Body of pancreas (tissue), 4 donors: ENCODE measurements around the gene JPH3.

Experiments
- POLR2A ChIP-seq, 3 donors: fragments of 450-650 bp; IDR thresholded peaks; one replicate each; pipeline ENCODE4 v1.6.1; 2016; ENCODE audit warnings: antibody characterized with exemption in 3 of 3, mild to moderate bottlenecking in 2 of 3
- TF ChIP-seq, protein P1 (sequence below), 7 experiments: fragments of 450-650 bp in 4 of 7; fragments of 200-600 bp in 3 of 7; sonication (generic) in 3 of 7; IDR thresholded peaks; one replicate each; pipeline ENCODE4 v1.5.1; 2016 to 2019; ENCODE audit warnings: antibody characterized with exemption in 7 of 7

DNA sequence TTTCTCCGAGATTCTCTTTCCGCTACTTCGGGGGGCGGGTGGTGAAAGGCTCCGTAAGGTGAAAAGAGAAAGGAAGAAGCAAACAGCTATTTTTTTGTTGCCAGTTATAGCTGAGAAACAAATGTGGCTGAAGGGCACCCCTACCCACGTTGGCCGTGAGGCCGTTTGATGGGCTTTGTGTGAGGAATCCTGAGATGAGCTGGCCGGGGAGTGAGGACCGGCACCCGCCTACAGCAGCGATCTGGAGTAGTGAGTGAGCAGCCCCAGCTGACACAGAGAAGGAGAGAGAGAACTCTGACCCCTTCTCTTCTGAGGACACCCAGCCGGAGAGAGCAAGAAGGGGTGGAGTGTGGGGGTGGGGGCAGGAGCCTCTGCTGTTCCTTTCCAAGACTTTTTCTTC, 5.6 kb downstream of the JPH3 start:
- TF ChIP-seq, protein P1, sequence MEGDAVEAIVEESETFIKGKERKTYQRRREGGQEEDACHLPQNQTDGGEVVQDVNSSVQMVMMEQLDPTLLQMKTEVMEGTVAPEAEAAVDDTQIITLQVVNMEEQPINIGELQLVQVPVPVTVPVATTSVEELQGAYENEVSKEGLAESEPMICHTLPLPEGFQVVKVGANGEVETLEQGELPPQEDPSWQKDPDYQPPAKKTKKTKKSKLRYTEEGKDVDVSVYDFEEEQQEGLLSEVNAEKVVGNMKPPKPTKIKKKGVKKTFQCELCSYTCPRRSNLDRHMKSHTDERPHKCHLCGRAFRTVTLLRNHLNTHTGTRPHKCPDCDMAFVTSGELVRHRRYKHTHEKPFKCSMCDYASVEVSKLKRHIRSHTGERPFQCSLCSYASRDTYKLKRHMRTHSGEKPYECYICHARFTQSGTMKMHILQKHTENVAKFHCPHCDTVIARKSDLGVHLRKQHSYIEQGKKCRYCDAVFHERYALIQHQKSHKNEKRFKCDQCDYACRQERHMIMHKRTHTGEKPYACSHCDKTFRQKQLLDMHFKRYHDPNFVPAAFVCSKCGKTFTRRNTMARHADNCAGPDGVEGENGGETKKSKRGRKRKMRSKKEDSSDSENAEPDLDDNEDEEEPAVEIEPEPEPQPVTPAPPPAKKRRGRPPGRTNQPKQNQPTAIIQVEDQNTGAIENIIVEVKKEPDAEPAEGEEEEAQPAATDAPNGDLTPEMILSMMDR (IDR thresholded peaks at IDR 0.05), result no peak
- TF ChIP-seq POLR2A (IDR thresholded peaks at IDR 0.05), result no peak
